Germinal center (tissue), 1 donor: ENCODE data around the gene FFAR1.

ENCODE experiments used
- DNase-seq: peaks from one replicate; pipeline ENCODE4 v3.0.0; 2012; ENCODE audit warnings: mixed read lengths, low spot score

FFAR1 gene

GRCh38 chr19:35392742-35393715 lies 45.3 kb downstream of the FFAR1 start:
- no peak for DNase-seq

- DNase-seq = no peak
These were observed 47.9 kb downstream of the FFAR1 start for GRCh38 chr19:35395382-35396199.

GRCh38 chr19:35396240-35396885 lies 48.7 kb downstream of the FFAR1 start:
- no peak for DNase-seq

GRCh38 chr19:35397064-35397463 lies 49.4 kb downstream of the FFAR1 start:
- no peak for DNase-seq
